ENCODE data around the gene HIPK2. TPM values are rescaled to one million over a fixed set of nuclear protein-coding genes. Genes with fewer than 3 reads are reported as not detected.

The HIPK2 gene
- total RNA-seq, 2 experiments from 2014 or later: 6.2 to 7.9 TPM

GRCh38 chr7:139721821-139722220 lies 56.0 kb downstream of the HIPK2 start:
- ChIA-PET POLR2A (no interaction called here), CTCF (ENCODE audit: unreplicated experiment) (no interaction called here)
- H3K4me3 ChIP-seq (ENCODE audit: low read depth, low read length, poor library complexity, severe bottlenecking): no peak overlapping the region
- H3K9me2 ChIP-seq (ENCODE audit: insufficient read depth, low read length): no peaks in the 10 kb centered on the region
- TF ChIP-seq CTCF (conservative IDR thresholded peaks at IDR 0.05; ENCODE audit: low read length) (no peak), EZH2phosphoT487 (IDR thresholded peaks at IDR 0.05; ENCODE audit: borderline replicate concordance, low read depth, low read length) (no peak)
- intact Hi-C loops (cut with micrococcal nuclease; ENCODE audit: unreplicated experiment): no loop called here
- H3K36me3 ChIP-seq (ENCODE audit: insufficient read depth, low read length): no peaks in the 10 kb centered on the region
- DNase-seq (ENCODE audit: low spot score): no peak
- H3K27ac ChIP-seq (ENCODE audit: low read depth, low read length, poor library complexity, severe bottlenecking): no peak overlapping the region
- no peak overlapping the region for H2AFZ ChIP-seq (ENCODE audit: low read length)
- H3K9me3 ChIP-seq (ENCODE audit: low read length): no peaks in the 10 kb centered on the region
- H3K4me1 ChIP-seq (ENCODE audit: insufficient read depth, low read length, poor library complexity, severe bottlenecking): peaks cover 6% of the 10 kb centered on the region
- no peak overlapping the region for H3K4me2 ChIP-seq (ENCODE audit: low read length)
- no peaks in the 10 kb centered on the region for H4K20me1 ChIP-seq (ENCODE audit: insufficient read depth, low read length)
- H3K79me2 ChIP-seq (ENCODE audit: insufficient read depth, low read depth, low read length): no peaks in the 10 kb centered on the region
- BruUV-seq (replicated peaks): no TSS peak

GRCh38 chr7:139721417-139721816 lies 56.4 kb downstream of the HIPK2 start:
- Histone ChIP-seq H3K36me3 (ENCODE audit: insufficient read depth, low read length) (no peaks in the 10 kb centered on the region), H3K4me1 (ENCODE audit: insufficient read depth, low read length, poor library complexity, severe bottlenecking) (peaks cover 6% of the 10 kb centered on the region), H3K4me2 (ENCODE audit: low read length) (no peak overlapping the region), H2AFZ (ENCODE audit: low read length) (no peak overlapping the region), H3K79me2 (ENCODE audit: insufficient read depth, low read depth, low read length) (no peaks in the 10 kb centered on the region), H3K4me3 (ENCODE audit: low read depth, low read length, poor library complexity, severe bottlenecking) (no peak overlapping the region), H3K9me3 (ENCODE audit: low read length) (no peaks in the 10 kb centered on the region), H3K27ac (ENCODE audit: low read depth, low read length, poor library complexity, severe bottlenecking) (no peak overlapping the region), H4K20me1 (ENCODE audit: insufficient read depth, low read length) (no peaks in the 10 kb centered on the region), H3K9me2 (ENCODE audit: insufficient read depth, low read length) (no peaks in the 10 kb centered on the region)
- POLR2A ChIA-PET: no interaction called here
- intact Hi-C loops (cut with micrococcal nuclease; ENCODE audit: unreplicated experiment): no loop called here
- no TSS peak for BruUV-seq (replicated peaks)
- DNase-seq (ENCODE audit: low spot score): no peak
- CTCF ChIA-PET (ENCODE audit: unreplicated experiment): no interaction called here
- TF ChIP-seq CTCF (conservative IDR thresholded peaks at IDR 0.05; ENCODE audit: low read length) (no peak), EZH2phosphoT487 (IDR thresholded peaks at IDR 0.05; ENCODE audit: borderline replicate concordance, low read depth, low read length) (no peak)

GRCh38 chr7:139720705-139721231 lies 57.0 kb downstream of the HIPK2 start:
- H2AFZ ChIP-seq (ENCODE audit: low read length): no peak overlapping the region
- no peaks in the 10 kb centered on the region for H4K20me1 ChIP-seq (ENCODE audit: insufficient read depth, low read length)
- ChIA-PET CTCF (ENCODE audit: unreplicated experiment) (no interaction called here), POLR2A (no interaction called here)
- no peak for TF ChIP-seq EZH2phosphoT487 (IDR thresholded peaks at IDR 0.05; ENCODE audit: borderline replicate concordance, low read depth, low read length)
- TF ChIP-seq CTCF (conservative IDR thresholded peaks at IDR 0.05; ENCODE audit: low read length): no peak
- H3K4me1 ChIP-seq (ENCODE audit: insufficient read depth, low read length, poor library complexity, severe bottlenecking): peaks cover 6% of the 10 kb centered on the region
- H3K4me3 ChIP-seq (ENCODE audit: low read depth, low read length, poor library complexity, severe bottlenecking): no peak overlapping the region
- H3K9me2 ChIP-seq (ENCODE audit: insufficient read depth, low read length): no peaks in the 10 kb centered on the region
- no peak overlapping the region for H3K27ac ChIP-seq (ENCODE audit: low read depth, low read length, poor library complexity, severe bottlenecking)
- no peak for DNase-seq (ENCODE audit: low spot score)
- intact Hi-C loops (cut with micrococcal nuclease; ENCODE audit: unreplicated experiment): no loop called here
- no TSS peak for BruUV-seq (replicated peaks)
- H3K79me2 ChIP-seq (ENCODE audit: insufficient read depth, low read depth, low read length): no peaks in the 10 kb centered on the region
- H3K9me3 ChIP-seq (ENCODE audit: low read length): no peaks in the 10 kb centered on the region
- H3K36me3 ChIP-seq (ENCODE audit: insufficient read depth, low read length): no peaks in the 10 kb centered on the region
- H3K4me2 ChIP-seq (ENCODE audit: low read length): no peak overlapping the region
